GM18858 (cell line): ENCODE measurements around the gene ST6GAL1.
"Not testable (repeated sequence)": the region's sequence is repeated elsewhere in the genome, so short reads cannot be mapped to it uniquely, and the experiment has no call there.

Experiments used
- ATAC-seq: cut with Tn5 transposase; IDR thresholded peaks from one replicate; pipeline ENCODE4 v1.9.1; 2021; ENCODE audit not compliant: unreplicated experiment

Gene ST6GAL1

GRCh38 chr3:187042346-187042745 lies 112.0 kb downstream of the ST6GAL1 start:
- ATAC-seq: no peak

- no peak for ATAC-seq
Measured at GRCh38 chr3:187042874-187043458, 112.6 kb downstream of the ST6GAL1 start.

- ATAC-seq: peak; percentile 54
Measured at GRCh38 chr3:187044206-187044605, 113.9 kb downstream of the ST6GAL1 start.

- no peak for ATAC-seq
Measured at GRCh38 chr3:187044867-187045552, 114.7 kb downstream of the ST6GAL1 start.

GRCh38 chr3:187046033-187046432 lies 115.7 kb downstream of the ST6GAL1 start:
- ATAC-seq: no peak

- ATAC-seq: no peak
Measured at GRCh38 chr3:187049462-187050101, 119.3 kb downstream of the ST6GAL1 start.

GRCh38 chr3:187051066-187051465 lies 120.7 kb downstream of the ST6GAL1 start:
- ATAC-seq: no peak

GRCh38 chr3:187051724-187052366 lies 121.5 kb downstream of the ST6GAL1 start:
- no peak for ATAC-seq

GRCh38 chr3:187052427-187052826 lies 122.1 kb downstream of the ST6GAL1 start:
- not testable (repeated sequence) for ATAC-seq

GRCh38 chr3:187054433-187054832 lies 124.1 kb downstream of the ST6GAL1 start:
- ATAC-seq: not testable (repeated sequence)

- ATAC-seq: not testable (repeated sequence)
Measured at GRCh38 chr3:187057803-187058202, 127.5 kb downstream of the ST6GAL1 start.

- no peak for ATAC-seq
Measured at GRCh38 chr3:187061748-187062147, 131.4 kb downstream of the ST6GAL1 start.

GRCh38 chr3:187062526-187063177 lies 132.3 kb downstream of the ST6GAL1 start:
- ATAC-seq: no peak

- ATAC-seq: no peak
Measured at GRCh38 chr3:187063286-187064121, 133.2 kb downstream of the ST6GAL1 start.

GRCh38 chr3:187064210-187065115 lies 134.1 kb downstream of the ST6GAL1 start:
- ATAC-seq: no peak

GRCh38 chr3:187066228-187066995 lies 136.1 kb downstream of the ST6GAL1 start:
- ATAC-seq: peak; percentile 23

GRCh38 chr3:187068787-187069186 lies 138.5 kb downstream of the ST6GAL1 start:
- no peak for ATAC-seq

- no peak for ATAC-seq
Measured at GRCh38 chr3:187069857-187070516, 139.7 kb downstream of the ST6GAL1 start.
